Stomach (tissue), 9 donors: ENCODE results near the gene ACTA1. TPM values are rescaled to one million over a fixed set of nuclear protein-coding genes. Genes with fewer than 3 reads are reported as not detected.
"Not testable (repeated sequence)": the region's sequence is repeated elsewhere in the genome, so short reads cannot be mapped to it uniquely, and the experiment has no call there.

Source experiments
- DNase-seq, 2 donors: peaks; one replicate each; pipeline versions ENCODE4 v3.0.0 to v3.0.0-alpha.2; 2013 to 2019
- H3K27ac ChIP-seq, 5 donors: fragments of 200-600 bp in 4 of 5; sonication (generic) in 4 of 5; one replicate each; pipeline ENCODE4 v1.5.1; 2013 to 2019; ENCODE audit warnings: mild to moderate bottlenecking in 1 of 5, moderate library complexity in 1 of 5
- H3K27me3 ChIP-seq, 3 donors: fragments of 200-600 bp; sonication (generic); one replicate each; pipeline ENCODE4 v1.5.1; 2017 to 2019; ENCODE audit warnings: mixed run types in 1 of 3
- H3K36me3 ChIP-seq, 4 donors: fragments of 200-600 bp; sonication (generic); 1 replicate in 3 of 4; 2 replicates in 1 of 4; pipeline ENCODE4 v1.5.1; 2016 to 2019
- H3K4me1 ChIP-seq, 4 donors: fragments of 200-600 bp; sonication (generic); one replicate each; pipeline ENCODE4 v1.5.1; 2016 to 2019
- H3K4me3 ChIP-seq, 4 donors: fragments of 200-600 bp; sonication (generic) in 3 of 4; one replicate each; pipeline ENCODE4 v1.5.1; 2016 to 2019; ENCODE audit warnings: mild to moderate bottlenecking in 1 of 4
- H3K9me3 ChIP-seq, 4 donors: fragments of 200-600 bp; sonication (generic); one replicate each; pipeline ENCODE4 v1.5.1; 2016 to 2019
- EP300 ChIP-seq: sonication (generic); formaldehyde crosslinking; IDR thresholded peaks from one replicate; pipeline ENCODE4 v1.6.1; 2017; ENCODE audit warnings: antibody characterized with exemption
- POLR2A ChIP-seq, 4 donors: fragments of 450-650 bp; IDR thresholded peaks; one replicate each; pipeline ENCODE4 v1.6.1; 2016; ENCODE audit warnings: antibody characterized with exemption in 4 of 4, control low read depth in 2 of 4, mild to moderate bottlenecking in 1 of 4, moderate library complexity in 1 of 4
- POLR2AphosphoS5 ChIP-seq, 3 donors: sonication (generic); formaldehyde crosslinking; IDR thresholded peaks; one replicate each; pipeline ENCODE4 v1.6.1; 2016; ENCODE audit warnings: antibody characterized with exemption in 3 of 3
- WGBS, 5 donors: extraction: QIAGEN DNeasy Blood & Tissue Kit in 3 of 5; methylation state at CpG; one replicate each; pipeline versions ENCODE4 v1.1.5 to v1.1.7; 2013 to 2018; 5-methylcytosine and 5-hydroxymethylcytosine counted together
- intact Hi-C: fragments of 100-400 bp; cut with DNase I; formaldehyde crosslinking; loops from one replicate; pipeline ENCODE4 v1.15.1; 2023; ENCODE audit warnings: low total_unique reads
- polyA plus RNA-seq, 3 donors: library from polyadenylated mRNA; stranded (reverse); fragments of 200-250 nt; gene quantifications; one replicate each; pipeline ENCODE4 v1.2.3, GENCODE V29; 2013
- total RNA-seq, 5 donors: library from RNA; depleted of rRNA; stranded (reverse); fragments of >200 nt; gene quantifications; one replicate each; pipeline versions ENCODE4 v1.1.0 to v1.2.3, GENCODE V29; 2014 to 2016
- TF ChIP-seq, protein P1 (sequence below), 7 experiments: fragments of 450-650 bp in 4 of 7; fragments of 200-600 bp in 3 of 7; sonication (generic) in 3 of 7; IDR thresholded peaks; one replicate each; pipeline ENCODE4 v1.5.1; 2016 to 2019; ENCODE audit warnings: antibody characterized with exemption in 7 of 7, control low read depth in 2 of 7, mild to moderate bottlenecking in 1 of 7
- donor health status: healthy with polysubstance abuse.
- donor health status: Bipolar disorder and iron deficiency.
- donor health status: healthy.

Gene ACTA1
- total and polyA plus RNA-seq, 8 donors: 0.37 to 43.8 (median 2.4) TPM; not detected in 3

DNA sequence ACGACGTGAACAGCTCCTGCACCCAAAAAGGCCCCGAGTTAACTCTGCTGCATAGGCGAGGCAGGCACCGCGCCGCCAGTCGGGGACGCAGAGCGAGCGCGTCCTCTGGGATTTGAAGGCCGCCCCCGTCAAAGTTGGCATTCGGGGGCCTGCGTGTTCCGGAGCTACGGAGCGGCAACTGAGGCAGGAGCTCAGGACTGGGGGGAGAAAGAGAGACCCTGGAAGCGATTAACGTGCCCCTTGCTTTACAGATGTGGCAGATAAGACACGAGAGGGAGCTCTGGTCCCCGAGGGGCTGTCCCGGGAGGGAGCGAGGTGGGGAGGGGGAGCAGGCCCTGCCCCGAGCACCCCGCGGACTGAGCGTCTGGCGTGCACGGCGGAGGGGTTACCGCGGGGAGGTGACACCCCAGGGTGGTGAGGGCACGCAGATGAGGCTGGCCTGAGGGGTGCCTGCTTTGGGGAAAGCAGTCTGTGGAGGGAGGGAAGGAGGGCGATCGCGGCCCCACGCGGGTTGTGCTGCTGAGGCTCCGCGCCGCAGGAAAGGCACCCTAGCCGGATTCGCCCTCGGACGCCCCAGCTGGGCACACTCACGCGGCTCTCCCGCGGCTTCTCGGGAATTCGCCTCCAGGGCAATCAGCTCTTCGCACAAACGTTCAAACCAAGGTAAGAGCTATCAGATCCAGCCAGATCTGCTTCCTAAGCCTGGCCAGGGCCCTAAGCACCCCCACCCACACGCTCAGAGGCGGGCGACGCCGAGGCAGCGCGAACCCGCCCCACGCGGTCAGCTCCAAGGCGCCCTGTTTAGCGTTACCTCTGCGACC, 26.5 kb downstream of the ACTA1 start:
- Histone ChIP-seq H3K4me3 (peak overlapping the region; percentile 27 to 50 (median 34)), H3K27ac (no peak overlapping the region), H3K27me3 (peaks cover 0 to 95% (median 33%) of the 10 kb centered on the region in 3 donors), H3K4me1 (peaks cover 28 to 54% (median 40%) of the 10 kb centered on the region in 4 donors), H3K9me3 (no peaks in the 10 kb centered on the region), H3K36me3 (no peaks in the 10 kb centered on the region)
- 3 to 11% (median 8%) methylated on average over 31 to 68 of the region's 68 CpGs for WGBS, 5 donors
- TF ChIP-seq POLR2AphosphoS5 (IDR thresholded peaks at IDR 0.05) (no peak), POLR2A (IDR thresholded peaks at IDR 0.05) (no peak), EP300 (no peak)
- TF ChIP-seq, protein P1, sequence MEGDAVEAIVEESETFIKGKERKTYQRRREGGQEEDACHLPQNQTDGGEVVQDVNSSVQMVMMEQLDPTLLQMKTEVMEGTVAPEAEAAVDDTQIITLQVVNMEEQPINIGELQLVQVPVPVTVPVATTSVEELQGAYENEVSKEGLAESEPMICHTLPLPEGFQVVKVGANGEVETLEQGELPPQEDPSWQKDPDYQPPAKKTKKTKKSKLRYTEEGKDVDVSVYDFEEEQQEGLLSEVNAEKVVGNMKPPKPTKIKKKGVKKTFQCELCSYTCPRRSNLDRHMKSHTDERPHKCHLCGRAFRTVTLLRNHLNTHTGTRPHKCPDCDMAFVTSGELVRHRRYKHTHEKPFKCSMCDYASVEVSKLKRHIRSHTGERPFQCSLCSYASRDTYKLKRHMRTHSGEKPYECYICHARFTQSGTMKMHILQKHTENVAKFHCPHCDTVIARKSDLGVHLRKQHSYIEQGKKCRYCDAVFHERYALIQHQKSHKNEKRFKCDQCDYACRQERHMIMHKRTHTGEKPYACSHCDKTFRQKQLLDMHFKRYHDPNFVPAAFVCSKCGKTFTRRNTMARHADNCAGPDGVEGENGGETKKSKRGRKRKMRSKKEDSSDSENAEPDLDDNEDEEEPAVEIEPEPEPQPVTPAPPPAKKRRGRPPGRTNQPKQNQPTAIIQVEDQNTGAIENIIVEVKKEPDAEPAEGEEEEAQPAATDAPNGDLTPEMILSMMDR (IDR thresholded peaks at IDR 0.05): no peak
- intact Hi-C loops: no loop called here
- DNase-seq: peak in 1 of 2 donors; percentile 28

DNA sequence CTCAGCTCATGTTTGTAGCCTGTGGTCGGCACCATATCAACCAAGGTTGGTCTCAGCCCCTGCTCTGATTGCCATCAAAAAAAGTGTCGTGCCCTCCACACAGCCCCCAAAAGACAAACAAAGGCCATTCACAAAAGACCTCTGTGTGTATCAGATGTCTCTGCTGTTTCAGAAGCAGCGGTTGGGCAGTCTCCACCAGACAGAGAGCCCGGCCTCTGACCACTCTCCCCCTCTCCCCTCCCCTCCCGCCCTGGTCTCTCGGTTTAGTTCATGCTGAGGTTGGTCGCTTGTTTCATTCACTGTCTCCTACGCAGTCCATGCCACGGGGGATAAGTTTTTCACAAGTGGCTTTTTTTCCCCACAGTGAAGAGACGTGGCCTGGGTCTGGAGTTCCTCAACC, 27.1 kb downstream of the ACTA1 start:
- Histone ChIP-seq H3K4me3 (peak overlapping the region; percentile 27 to 50 (median 34)), H3K27me3 (peaks cover 0 to 95% (median 36%) of the 10 kb centered on the region in 3 donors), H3K4me1 (peaks cover 28 to 52% (median 39%) of the 10 kb centered on the region in 4 donors), H3K27ac (no peak overlapping the region), H3K36me3 (no peaks in the 10 kb centered on the region), H3K9me3 (no peaks in the 10 kb centered on the region)
- intact Hi-C loops: no loop called here
- 8 to 31% (median 13%) methylated on average over 9 to 10 of the region's 10 CpGs for WGBS, 5 donors
- TF ChIP-seq POLR2A (IDR thresholded peaks at IDR 0.05) (no peak), EP300 (no peak), POLR2AphosphoS5 (IDR thresholded peaks at IDR 0.05) (no peak)
- TF ChIP-seq, protein P1 (IDR thresholded peaks at IDR 0.05): no peak
- peak in 1 of 2 donors; percentile 45 for DNase-seq

DNA sequence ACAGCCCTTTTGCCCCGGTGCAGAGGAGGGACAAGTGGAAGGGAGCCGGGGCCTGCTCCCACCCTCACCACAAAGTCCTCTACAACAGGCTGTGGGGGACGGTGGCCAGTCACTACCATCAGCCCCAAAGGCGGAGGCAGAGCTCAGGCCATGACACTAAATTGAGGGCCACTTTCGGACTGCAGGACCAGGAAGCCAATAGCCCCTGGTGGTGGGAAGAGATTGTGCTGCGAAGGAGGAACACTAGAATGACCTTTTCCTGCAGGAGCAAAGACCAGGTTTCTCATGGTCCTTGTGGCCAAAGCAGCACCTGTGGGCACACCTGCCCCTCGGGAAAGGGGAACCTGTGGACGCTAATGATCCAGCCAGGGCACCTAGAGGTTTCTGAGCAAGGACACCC, 30.3 kb downstream of the ACTA1 start:
- 73 to 89% (median 84%) methylated on average over 8 of the region's 8 CpGs for WGBS, 5 donors
- Histone ChIP-seq H3K36me3 (no peaks in the 10 kb centered on the region), H3K27ac (no peak overlapping the region), H3K4me1 (peaks cover 11 to 20% (median 15%) of the 10 kb centered on the region in 4 donors), H3K27me3 (peaks cover 0 to 94% (median 27%) of the 10 kb centered on the region in 3 donors), H3K4me3 (no peak overlapping the region), H3K9me3 (no peaks in the 10 kb centered on the region)
- TF ChIP-seq, protein P1 (IDR thresholded peaks at IDR 0.05): no peak
- TF ChIP-seq EP300: no peak
- TF ChIP-seq POLR2A (IDR thresholded peaks at IDR 0.05): no peak
- no peak for TF ChIP-seq POLR2AphosphoS5 (IDR thresholded peaks at IDR 0.05)
- intact Hi-C loops: no loop called here
- no peak for DNase-seq

DNA sequence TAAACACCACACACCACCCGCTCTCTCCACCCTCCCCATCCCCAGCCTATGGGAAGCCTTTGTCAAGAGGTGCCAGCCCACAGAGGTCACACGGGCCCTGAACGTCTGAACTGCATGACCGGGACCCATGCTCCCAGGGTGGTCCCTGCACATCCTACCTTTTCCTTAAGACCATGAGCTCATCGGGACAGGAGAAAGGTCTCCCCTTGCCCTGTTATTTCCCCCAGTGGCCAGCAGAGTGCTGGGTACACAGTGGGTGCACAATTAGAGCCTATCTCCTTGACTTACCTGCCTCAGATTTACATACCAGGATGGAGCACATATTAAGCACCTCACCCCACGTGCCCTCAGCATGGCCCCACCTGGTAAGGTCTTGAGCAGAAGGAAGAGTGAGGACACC, 30.9 kb downstream of the ACTA1 start:
- Histone ChIP-seq H3K27ac (no peak overlapping the region), H3K36me3 (no peaks in the 10 kb centered on the region), H3K4me3 (no peak overlapping the region), H3K4me1 (peaks cover 11 to 15% (median 14%) of the 10 kb centered on the region in 4 donors), H3K9me3 (no peaks in the 10 kb centered on the region), H3K27me3 (peaks cover 0 to 94% (median 21%) of the 10 kb centered on the region in 3 donors)
- TF ChIP-seq POLR2A (IDR thresholded peaks at IDR 0.05): no peak
- TF ChIP-seq POLR2AphosphoS5 (IDR thresholded peaks at IDR 0.05): no peak
- TF ChIP-seq, protein P1 (IDR thresholded peaks at IDR 0.05): no peak
- TF ChIP-seq EP300: no peak
- 64 to 76% (median 68%) methylated on average over 6 of the region's 6 CpGs for WGBS, 5 donors
- DNase-seq: no peak
- intact Hi-C loops: no loop called here

DNA sequence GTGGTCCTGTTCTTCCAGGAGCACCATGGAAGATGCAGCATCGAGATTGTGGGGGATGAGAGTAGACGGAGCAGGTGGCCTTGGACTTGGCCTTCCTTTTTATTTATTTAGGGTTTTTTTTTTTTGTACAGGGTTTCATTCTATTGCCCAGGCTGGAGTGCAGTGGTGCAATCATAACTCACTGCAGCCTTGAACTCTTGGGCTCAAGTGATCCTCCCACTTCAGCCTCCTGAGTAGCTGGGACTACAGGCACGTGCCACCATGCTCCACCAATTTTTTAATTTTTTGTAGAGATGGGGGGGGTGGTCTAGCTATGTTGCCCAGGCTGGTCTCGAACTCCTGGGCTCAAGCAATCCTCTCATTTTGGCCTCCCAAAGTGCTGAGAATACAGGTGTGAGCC, 31.6 kb downstream of the ACTA1 start:
- 62 to 80% (median 74%) methylated on average over 4 of the region's 4 CpGs for WGBS, 5 donors
- H3K4me3 ChIP-seq: not testable (repeated sequence)
- H3K27me3 ChIP-seq: peaks cover 0 to 92% (median 15%) of the 10 kb centered on the region in 3 donors

More for the DNA sequence above, 31.6 kb downstream of the ACTA1 start:
- H3K9me3 ChIP-seq, H3K4me1 ChIP-seq, DNase-seq, H3K36me3 ChIP-seq, H3K27ac ChIP-seq, intact Hi-C loops: not testable (repeated sequence)
